Hematopoietic multipotent progenitor cell (in vitro differentiated cells): ENCODE measurements around the gene ARL4C. TPM values are rescaled to one million over a fixed set of nuclear protein-coding genes. Genes with fewer than 3 reads are reported as not detected.

ENCODE experiments used
- DNase-seq, 3 donors: peaks; one replicate each; pipeline ENCODE4 v3.0.0-alpha.2; 2011 to 2015; ENCODE audit warnings: low read depth in 2 of 3, low spot score in 2 of 3
- total RNA-seq: library from RNA; depleted of rRNA; stranded (reverse); fragments of >200 nt; gene quantifications from one replicate; pipeline ENCODE4 v1.2.3, GENCODE V29; 2012

Gene ARL4C
- total RNA-seq, 1 donor: 15.6 TPM

DNA sequence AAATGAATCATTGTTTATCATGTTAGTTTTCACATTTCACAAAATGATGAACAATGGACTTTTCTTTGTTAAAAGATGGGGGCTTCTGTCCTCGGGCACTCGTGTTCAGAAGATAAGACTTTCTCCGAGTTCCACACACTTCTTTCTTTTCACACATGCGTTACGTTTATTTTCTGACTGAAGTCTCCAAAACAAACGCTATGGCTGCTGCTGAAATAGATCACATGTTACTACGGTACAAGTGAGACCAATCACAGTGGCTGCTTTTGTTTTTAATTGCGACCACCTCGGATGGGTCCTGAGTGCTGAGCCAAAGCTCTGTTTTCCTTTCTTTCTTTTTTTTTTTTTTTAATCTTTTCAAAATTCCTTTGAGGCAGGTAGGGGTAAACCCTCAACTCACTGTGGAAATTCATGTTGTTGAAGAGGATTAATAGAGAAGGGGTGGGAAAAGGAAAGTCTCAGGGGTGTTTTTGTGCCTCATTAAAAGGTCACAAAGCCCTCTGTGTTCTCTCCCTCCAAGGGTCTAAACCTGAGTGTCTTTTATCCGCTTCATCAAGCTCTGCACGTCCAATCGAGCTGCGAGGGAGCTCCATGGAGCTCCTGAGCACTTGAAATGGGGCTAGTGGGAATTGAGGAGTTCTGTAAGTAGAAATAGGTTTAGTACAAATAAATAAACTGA, 48.2 kb downstream of the ARL4C start:
- DNase-seq: no peak

DNA sequence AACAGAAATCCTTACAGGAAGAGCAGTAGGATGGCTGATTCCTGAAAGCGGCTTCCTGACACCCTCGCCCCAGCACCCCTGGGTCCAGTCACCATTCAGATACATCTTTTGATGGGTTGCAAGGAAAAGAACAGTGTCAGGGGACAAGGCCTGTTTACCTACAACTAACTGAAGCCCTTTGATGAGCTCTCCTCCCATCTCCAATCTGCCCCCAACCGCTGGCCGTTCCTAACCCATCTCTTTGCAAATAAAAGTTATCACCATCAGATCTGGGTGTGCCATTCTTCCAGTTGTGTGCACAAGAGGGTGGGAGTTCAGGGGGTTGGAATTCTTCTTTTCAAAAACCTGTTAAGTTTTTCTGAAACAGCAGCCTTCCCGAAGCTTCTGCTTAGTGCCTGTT, 48.9 kb downstream of the ARL4C start:
- DNase-seq: no peak

DNA sequence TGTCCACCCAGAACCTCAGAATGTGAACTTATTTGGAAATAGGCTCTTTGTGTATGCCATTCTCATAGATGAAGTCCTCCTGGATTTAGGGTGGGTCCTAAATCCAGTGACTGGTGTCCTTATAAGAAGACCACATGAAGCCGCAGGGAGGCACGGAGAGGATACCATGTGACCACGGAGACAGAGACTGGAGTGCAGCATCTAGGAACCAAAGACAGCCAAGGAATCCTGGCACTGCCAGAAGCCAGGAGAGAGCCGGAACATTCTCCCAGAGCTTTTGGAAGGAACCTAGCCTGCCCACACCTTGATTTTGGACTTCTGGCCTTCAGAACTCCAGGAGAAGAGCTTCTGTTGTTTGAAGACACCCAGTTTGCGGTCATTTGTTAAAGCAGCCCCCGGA, 49.7 kb downstream of the ARL4C start:
- DNase-seq: no peak

DNA sequence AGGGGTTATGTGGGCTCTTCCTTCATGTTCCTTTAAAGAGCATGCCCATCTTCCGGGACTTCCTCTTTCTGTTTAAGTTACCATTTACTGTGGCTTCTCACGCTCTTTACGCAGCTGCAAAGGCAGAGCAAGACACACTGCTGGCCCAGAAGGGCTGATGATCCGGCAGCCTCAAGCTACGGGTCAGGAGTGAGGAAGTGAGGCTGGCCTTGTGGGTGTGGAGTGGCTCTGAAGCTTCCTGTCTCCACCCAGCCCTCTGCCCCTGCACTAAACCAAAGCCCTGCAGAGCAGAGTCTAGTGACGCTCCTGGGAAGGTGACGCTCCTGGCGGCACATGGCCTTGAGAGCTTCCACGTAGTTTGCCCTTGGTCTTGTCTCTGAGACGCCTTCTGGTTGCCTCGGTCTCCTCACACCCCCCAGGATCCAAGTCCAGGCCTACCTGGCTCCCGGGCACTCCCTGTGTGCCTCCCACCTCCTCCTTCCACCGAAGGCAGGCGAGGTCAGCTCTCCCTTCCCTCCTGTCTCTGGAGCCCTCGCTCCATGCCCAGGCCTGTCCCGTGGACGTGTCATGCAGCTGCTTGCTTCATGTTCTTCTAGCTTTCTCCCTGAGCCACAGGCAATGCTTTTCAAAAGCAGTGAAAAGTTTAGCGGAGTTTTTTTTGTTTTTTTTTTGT, 50.3 kb downstream of the ARL4C start:
- DNase-seq: peak; percentile 73 to 87 (median 80)

DNA sequence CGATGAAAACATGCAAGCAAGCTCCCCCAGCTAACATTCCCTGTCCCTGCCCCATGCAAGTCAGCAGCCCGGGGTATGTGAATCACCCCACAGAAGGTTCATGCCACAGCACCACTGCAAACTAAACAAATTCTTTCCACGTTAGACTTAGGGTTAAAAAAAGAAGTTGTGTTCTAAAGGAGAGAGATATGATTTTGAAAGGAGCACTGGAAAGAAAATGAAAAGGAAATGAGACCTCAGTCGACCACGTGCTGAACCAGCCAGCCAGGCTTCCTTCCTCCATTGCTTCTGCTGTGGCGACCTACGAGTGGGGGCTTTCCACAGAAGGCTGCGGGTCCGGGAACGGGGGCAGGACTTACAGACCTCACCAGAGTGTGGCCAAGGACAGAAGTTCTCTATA, 52.0 kb downstream of the ARL4C start:
- DNase-seq: peak in 2 of 3 donors; percentile 83 to 88

DNA sequence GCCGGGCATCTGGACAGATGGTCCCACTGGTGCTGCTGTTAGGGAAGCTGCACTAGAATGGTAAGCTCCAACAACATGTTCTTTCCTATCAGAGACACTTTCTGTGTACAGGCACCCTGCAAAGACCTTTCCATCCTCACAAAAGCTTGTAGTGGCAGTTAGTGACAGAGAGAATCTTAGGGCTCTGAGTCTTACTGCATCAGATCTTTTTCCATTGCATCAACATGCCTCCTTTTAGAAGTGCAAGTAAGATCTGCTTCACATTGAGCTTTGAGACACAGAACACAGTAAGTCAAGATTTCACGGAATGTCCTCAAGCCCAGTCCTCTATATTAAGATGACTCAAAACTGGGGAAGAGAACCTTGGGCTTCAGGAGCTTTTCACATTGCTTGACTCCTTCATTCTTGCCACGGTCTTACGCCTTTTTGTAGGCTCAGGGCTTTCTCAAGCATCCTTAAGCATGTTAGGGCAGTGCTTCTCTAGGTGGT, 52.6 kb downstream of the ARL4C start:
- DNase-seq: no peak
